ENCODE measurements around the gene ARID1B. TPM values are rescaled to one million over a fixed set of nuclear protein-coding genes. Genes with fewer than 3 reads are reported as not detected.

The ARID1B gene
- total RNA-seq, 1 donor from 2014 or later: 62.1 TPM

- Histone ChIP-seq H2AFZ (replicated peaks) (no peak overlapping the region), H3K27me3 (no peaks in the 10 kb centered on the region), H4K20me1 (ENCODE audit: low read depth) (peaks cover 28% of the 10 kb centered on the region), H3K79me2 (ENCODE audit: low read depth) (peaks cover 21% of the 10 kb centered on the region), H3K4me1 (peaks cover 41% of the 10 kb centered on the region), H3K4me3 (no peak overlapping the region), H3K4me2 (no peak overlapping the region), H3K27ac (no peak overlapping the region), H3F3A (ENCODE audit: low read depth) (peaks cover 36% of the 10 kb centered on the region), H3K36me3 (peaks cover 4% of the 10 kb centered on the region), H3K9ac (no peak overlapping the region), H3K9me3 (ENCODE audit: low read depth) (no peaks in the 10 kb centered on the region)
- Mint-ChIP-seq H3K27me3 (ENCODE audit: insufficient read depth, low read depth) (peaks cover 5% of the 10 kb centered on the region), H3K4me3 (no peak overlapping the region), H3K27ac (no peak overlapping the region), H3K4me1 (peaks cover 51% of the 10 kb centered on the region), H3K9me3 (no peaks in the 10 kb centered on the region), H3K36me3 (peaks cover 27% of the 10 kb centered on the region)
- DNase-seq (ENCODE audit: low spot score): no peak
- TF ChIP-seq EZH2phosphoT487 (IDR thresholded peaks at IDR 0.05) (no peak), EZH2 (IDR thresholded peaks at IDR 0.05) (no peak), CTCF (IDR thresholded peaks at IDR 0.05) (no peak)
Measured at GRCh38 chr6:157087974-157088373, 310.8 kb downstream of the ARID1B start.

- peak overlapping the region; percentile 12 for H3K27ac Mint-ChIP-seq
Measured at GRCh38 chr6:157088841-157089240, 311.7 kb downstream of the ARID1B start.

GRCh38 chr6:157089258-157089657, 312.1 kb downstream of the ARID1B start:
- Histone ChIP-seq H3K27ac (peak overlapping the region; percentile 97), H3F3A (ENCODE audit: low read depth) (peaks cover 36% of the 10 kb centered on the region), H3K27me3 (no peaks in the 10 kb centered on the region), H2AFZ (replicated peaks) (no peak overlapping the region), H3K79me2 (ENCODE audit: low read depth) (peaks cover 20% of the 10 kb centered on the region), H3K4me1 (peaks cover 38% of the 10 kb centered on the region), H3K9me3 (ENCODE audit: low read depth) (no peaks in the 10 kb centered on the region), H4K20me1 (ENCODE audit: low read depth) (peaks cover 21% of the 10 kb centered on the region), H3K4me3 (peak overlapping the region; percentile 29), H3K36me3 (peaks cover 4% of the 10 kb centered on the region), H3K4me2 (peak overlapping the region; percentile 74), H3K9ac (no peak overlapping the region)
- no peaks in the 10 kb centered on the region for H3K9me3 Mint-ChIP-seq
- peak; percentile 90 for DNase-seq (ENCODE audit: low spot score)
- peaks cover 49% of the 10 kb centered on the region for H3K4me1 Mint-ChIP-seq
- peaks cover 32% of the 10 kb centered on the region for H3K36me3 Mint-ChIP-seq
- H3K27ac Mint-ChIP-seq: peak overlapping the region; percentile 12
- peaks cover 5% of the 10 kb centered on the region for H3K27me3 Mint-ChIP-seq (ENCODE audit: insufficient read depth, low read depth)
- TF ChIP-seq EZH2 (IDR thresholded peaks at IDR 0.05) (no peak), EZH2phosphoT487 (IDR thresholded peaks at IDR 0.05) (no peak), CTCF (IDR thresholded peaks at IDR 0.05) (no peak)
- H3K4me3 Mint-ChIP-seq: no peak overlapping the region

More at GRCh38 chr6:157088841-157089240, 311.7 kb downstream of the ARID1B start:
- Mint-ChIP-seq H3K4me3 (no peak overlapping the region), H3K36me3 (peaks cover 32% of the 10 kb centered on the region), H3K4me1 (peaks cover 47% of the 10 kb centered on the region), H3K9me3 (no peaks in the 10 kb centered on the region), H3K27me3 (ENCODE audit: insufficient read depth, low read depth) (peaks cover 5% of the 10 kb centered on the region)
- Histone ChIP-seq H3K4me1 (peaks cover 38% of the 10 kb centered on the region), H2AFZ (replicated peaks) (no peak overlapping the region), H3F3A (ENCODE audit: low read depth) (peaks cover 36% of the 10 kb centered on the region), H3K79me2 (ENCODE audit: low read depth) (peaks cover 16% of the 10 kb centered on the region), H3K9ac (no peak overlapping the region), H3K36me3 (peaks cover 4% of the 10 kb centered on the region), H3K27ac (peak overlapping the region; percentile 97), H4K20me1 (ENCODE audit: low read depth) (peaks cover 21% of the 10 kb centered on the region), H3K9me3 (ENCODE audit: low read depth) (no peaks in the 10 kb centered on the region), H3K27me3 (no peaks in the 10 kb centered on the region), H3K4me3 (no peak overlapping the region), H3K4me2 (peak overlapping the region; percentile 74)
- no peak for DNase-seq (ENCODE audit: low spot score)
- no peak for TF ChIP-seq CTCF (IDR thresholded peaks at IDR 0.05)
- no peak for TF ChIP-seq EZH2phosphoT487 (IDR thresholded peaks at IDR 0.05)
- no peak for TF ChIP-seq EZH2 (IDR thresholded peaks at IDR 0.05)

Measured in neural progenitor cell (in vitro differentiated cells).